Kidney epithelial cell (primary cell): ENCODE data around the gene CPED1. TPM values are rescaled to one million over a fixed set of nuclear protein-coding genes. Genes with fewer than 3 reads are reported as not detected.

Experiments used
- DNase-seq: peaks from one replicate; pipeline ENCODE4 v3.0.0-alpha.2; 2010; ENCODE audit warnings: low read depth
- H3K27me3 ChIP-seq: 2 replicates; pipeline ENCODE4 v1.6.0; 2011; ENCODE audit warnings: low read length; ENCODE audit not compliant: control insufficient read depth, insufficient read depth
- H3K36me3 ChIP-seq: 2 replicates; pipeline ENCODE4 v1.5.1; 2011; ENCODE audit warnings: low read length; ENCODE audit not compliant: control insufficient read depth, insufficient read depth
- H3K4me3 ChIP-seq: 2 replicates; pipeline ENCODE4 v1.5.1; 2011; ENCODE audit warnings: low read depth, mild to moderate bottlenecking, control low read depth, low read length
- CTCF ChIP-seq: IDR thresholded peaks from 2 replicates; pipeline ENCODE4 v1.5.1; 2011; ENCODE audit warnings: mild to moderate bottlenecking, moderate library complexity, low read length, control low read depth, inconsistent platforms; ENCODE audit not compliant: insufficient read depth, poor library complexity, severe bottlenecking
- total RNA-seq: library from RNA; depleted of rRNA; stranded (reverse); fragments of >200 nt; gene quantifications from 2 replicates; pipeline ENCODE4 v1.2.3, GENCODE V29; 2015

CPED1 gene
- total RNA-seq, 1 donor from 2014 or later, result 3.2 TPM

- no peak for DNase-seq
- Histone ChIP-seq H3K4me3 (no peak overlapping the region), H3K36me3 (no peaks in the 10 kb centered on the region), H3K27me3 (no peaks in the 10 kb centered on the region)
- no peak for TF ChIP-seq CTCF
Observed at GRCh38 chr7:121026577-121027111, 38.1 kb downstream of the CPED1 start.

GRCh38 chr7:121027761-121028669 is 39.5 kb downstream of the CPED1 start:
- H3K27me3 ChIP-seq, result no peaks in the 10 kb centered on the region
- H3K4me3 ChIP-seq, result no peak overlapping the region
- DNase-seq, result no peak
- H3K36me3 ChIP-seq, result no peaks in the 10 kb centered on the region
- no peak for TF ChIP-seq CTCF

GRCh38 chr7:121029302-121029701 is 40.8 kb downstream of the CPED1 start:
- no peak for DNase-seq
- TF ChIP-seq CTCF, result no peak
- H3K27me3 ChIP-seq, result no peaks in the 10 kb centered on the region
- H3K36me3 ChIP-seq, result no peaks in the 10 kb centered on the region
- no peak overlapping the region for H3K4me3 ChIP-seq

- Histone ChIP-seq H3K27me3 (no peaks in the 10 kb centered on the region), H3K4me3 (no peak overlapping the region)
- no peak for TF ChIP-seq CTCF
Observed at GRCh38 chr7:121030308-121030707, 41.8 kb downstream of the CPED1 start.

GRCh38 chr7:121032645-121033460 is 44.3 kb downstream of the CPED1 start:
- DNase-seq, result no peak
- no peak overlapping the region for H3K4me3 ChIP-seq
- no peaks in the 10 kb centered on the region for H3K27me3 ChIP-seq
- no peaks in the 10 kb centered on the region for H3K36me3 ChIP-seq
- no peak for TF ChIP-seq CTCF

More at GRCh38 chr7:121030308-121030707, 41.8 kb downstream of the CPED1 start:
- no peaks in the 10 kb centered on the region for H3K36me3 ChIP-seq
- no peak for DNase-seq
